Neuronal stem cell (in vitro differentiated cells): ENCODE results near the gene MYD88.

ENCODE experiments used
- DNase-seq: peaks from one replicate; pipeline ENCODE4 v3.0.0-alpha.2; 2013; ENCODE audit warnings: low spot score
- H2AFZ ChIP-seq: one replicate; pipeline ENCODE4 v1.6.1; 2013; ENCODE audit warnings: mild to moderate bottlenecking, low read length, inconsistent platforms
- H2AK5ac ChIP-seq: 2 replicates; pipeline ENCODE4 v1.6.1; 2013; ENCODE audit warnings: low read depth, mild to moderate bottlenecking, inconsistent platforms, low read length, moderate library complexity, mixed read lengths
- H2BK120ac ChIP-seq: 2 replicates; pipeline ENCODE4 v1.6.1; 2013; ENCODE audit warnings: low read depth, mild to moderate bottlenecking, inconsistent platforms, low read length, moderate library complexity, mixed read lengths
- H2BK12ac ChIP-seq: one replicate; pipeline ENCODE4 v1.6.1; 2013; ENCODE audit warnings: low read length, inconsistent platforms
- H2BK15ac ChIP-seq: 2 replicates; pipeline ENCODE4 v1.6.1; 2013; ENCODE audit warnings: mild to moderate bottlenecking, low read length, inconsistent platforms, mixed read lengths
- H2BK5ac ChIP-seq: one replicate; pipeline ENCODE4 v1.6.1; 2013; ENCODE audit warnings: inconsistent platforms, mild to moderate bottlenecking, low read length, moderate library complexity
- H3K14ac ChIP-seq: one replicate; pipeline ENCODE4 v1.6.1; 2013; ENCODE audit warnings: low read length, inconsistent platforms
- H3K18ac ChIP-seq: 2 replicates; pipeline ENCODE4 v1.6.1; 2013; ENCODE audit warnings: low read length, inconsistent platforms
- H3K23ac ChIP-seq: 2 replicates; pipeline ENCODE4 v1.6.1; 2013; ENCODE audit warnings: low read depth, mild to moderate bottlenecking, mixed read lengths, low read length, inconsistent platforms; ENCODE audit not compliant: poor library complexity
- H3K27ac ChIP-seq: replicated peaks from 3 replicates; pipeline ENCODE4 v1.5.1; 2013; ENCODE audit warnings: low read length, inconsistent platforms
- H3K27me3 ChIP-seq, 3 experiments: 2 replicates each; pipeline ENCODE4 v1.6.1; 2013; ENCODE audit warnings: low read length in 3 of 3, mild to moderate bottlenecking in 2 of 3, inconsistent platforms in 1 of 3, low read depth in 1 of 3, mixed read lengths in 1 of 3, moderate library complexity in 1 of 3; ENCODE audit not compliant: control insufficient read depth in 3 of 3, insufficient read depth in 3 of 3
- H3K36me3 ChIP-seq, 2 donors: replicated peaks in 1 of 2; 2 replicates each; pipeline ENCODE4 v1.6.1; 2013; ENCODE audit warnings: low read length in 2 of 2; ENCODE audit not compliant: control insufficient read depth in 2 of 2, insufficient read depth in 2 of 2
- H3K4ac ChIP-seq: 2 replicates; pipeline ENCODE4 v1.6.1; 2013; ENCODE audit warnings: inconsistent platforms, mild to moderate bottlenecking, low read length, moderate library complexity
- H3K4me1 ChIP-seq, 2 donors: 1 replicate in 1 of 2; 2 replicates in 1 of 2; pipeline ENCODE4 v1.6.1; 2013; ENCODE audit warnings: low read length in 2 of 2, low read depth in 1 of 2; ENCODE audit not compliant: control insufficient read depth in 2 of 2, insufficient read depth in 1 of 2
- H3K4me2 ChIP-seq: one replicate; pipeline ENCODE4 v1.6.1; 2013; ENCODE audit warnings: mild to moderate bottlenecking, low read length, inconsistent platforms; ENCODE audit not compliant: insufficient read depth, poor library complexity, severe bottlenecking
- H3K4me3 ChIP-seq, 2 donors: 2 replicates each; pipeline ENCODE4 v1.5.1; 2013; ENCODE audit warnings: low read length in 2 of 2, mild to moderate bottlenecking in 2 of 2, inconsistent platforms in 1 of 2, moderate library complexity in 1 of 2
- H3K79me1 ChIP-seq: one replicate; pipeline ENCODE4 v1.6.1; 2013; ENCODE audit warnings: low read depth, mild to moderate bottlenecking, inconsistent platforms, low read length, moderate library complexity
- H3K9ac ChIP-seq: one replicate; pipeline ENCODE4 v1.6.1; 2013; ENCODE audit warnings: mild to moderate bottlenecking, low read depth, low read length, inconsistent platforms; ENCODE audit not compliant: poor library complexity
- H3K9me3 ChIP-seq, 2 donors: replicated peaks in 1 of 2; 2 replicates each; pipeline versions ENCODE3 to v1.6.1; 2013; ENCODE audit warnings: low read length in 2 of 2, mild to moderate bottlenecking in 2 of 2, inconsistent platforms in 1 of 2, low read depth in 1 of 2, mixed read lengths in 1 of 2, moderate library complexity in 1 of 2; ENCODE audit not compliant: control insufficient read depth in 2 of 2, insufficient read depth in 1 of 2
- H4K8ac ChIP-seq: one replicate; pipeline ENCODE4 v1.6.1; 2013; ENCODE audit warnings: low read depth, mild to moderate bottlenecking, inconsistent platforms, low read length, moderate library complexity
- H4K91ac ChIP-seq: one replicate; pipeline ENCODE4 v1.6.1; 2013; ENCODE audit warnings: low read length, low read depth, mild to moderate bottlenecking, inconsistent platforms; ENCODE audit not compliant: poor library complexity
- WGBS, 2 donors: extraction: QIAGEN DNeasy Blood & Tissue Kit; methylation state at CpG; one replicate each; pipeline ENCODE4 v1.1.7; 2013; ENCODE audit warnings: missing lambda C conversion rate in 2 of 2, mixed read lengths in 1 of 2; ENCODE audit not compliant: insufficient read length in 2 of 2, insufficient replicate concordance in 1 of 2; ENCODE audit errors: extremely low coverage in 2 of 2; 5-methylcytosine and 5-hydroxymethylcytosine counted together

The MYD88 gene

DNA sequence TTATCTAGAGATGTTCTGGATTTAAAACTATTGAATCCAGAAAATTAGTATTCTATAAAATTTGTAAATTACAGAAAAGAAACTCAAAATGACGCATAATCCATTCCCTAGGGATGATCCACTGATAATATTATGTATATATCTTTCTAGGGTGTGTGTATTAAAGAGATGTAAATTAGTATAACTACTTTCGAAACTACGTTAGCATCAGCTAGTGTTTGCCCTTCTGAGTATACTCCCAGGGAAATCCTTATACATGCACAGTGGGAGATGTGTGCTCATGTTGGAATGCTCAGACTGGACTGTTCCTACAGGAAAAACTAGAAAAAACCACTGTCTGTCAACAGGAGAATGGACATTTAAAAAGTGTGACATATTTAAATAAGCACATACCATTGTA, 38.0 kb upstream of the MYD88 start:
- Histone ChIP-seq H2AFZ (no peak overlapping the region), H2BK5ac (peak overlapping the region; percentile 87), H3K18ac (no peak overlapping the region), H4K91ac (no peak overlapping the region), H2BK120ac (no peak overlapping the region), H3K9ac (no peak overlapping the region), H3K14ac (no peak overlapping the region), H3K4me1 (peaks cover 22 to 26% of the 10 kb centered on the region in 2 donors), H2AK5ac (no peak overlapping the region), H3K4me2 (no peak overlapping the region), H3K23ac (no peak overlapping the region), H2BK15ac (peak overlapping the region; percentile 72), H3K36me3 (no peaks in the 10 kb centered on the region), H2BK12ac (no peak overlapping the region), H3K79me1 (no peaks in the 10 kb centered on the region), H3K9me3 (no peaks in the 10 kb centered on the region), H3K4ac (no peak overlapping the region), H4K8ac (no peak overlapping the region), H3K4me3 (no peak overlapping the region), H3K27ac (no peak overlapping the region), H3K27me3 (no peaks in the 10 kb centered on the region)
- no CpG with 5 or more reads among the region's 3 CpGs for WGBS, 2 donors
- no peak for DNase-seq

DNA sequence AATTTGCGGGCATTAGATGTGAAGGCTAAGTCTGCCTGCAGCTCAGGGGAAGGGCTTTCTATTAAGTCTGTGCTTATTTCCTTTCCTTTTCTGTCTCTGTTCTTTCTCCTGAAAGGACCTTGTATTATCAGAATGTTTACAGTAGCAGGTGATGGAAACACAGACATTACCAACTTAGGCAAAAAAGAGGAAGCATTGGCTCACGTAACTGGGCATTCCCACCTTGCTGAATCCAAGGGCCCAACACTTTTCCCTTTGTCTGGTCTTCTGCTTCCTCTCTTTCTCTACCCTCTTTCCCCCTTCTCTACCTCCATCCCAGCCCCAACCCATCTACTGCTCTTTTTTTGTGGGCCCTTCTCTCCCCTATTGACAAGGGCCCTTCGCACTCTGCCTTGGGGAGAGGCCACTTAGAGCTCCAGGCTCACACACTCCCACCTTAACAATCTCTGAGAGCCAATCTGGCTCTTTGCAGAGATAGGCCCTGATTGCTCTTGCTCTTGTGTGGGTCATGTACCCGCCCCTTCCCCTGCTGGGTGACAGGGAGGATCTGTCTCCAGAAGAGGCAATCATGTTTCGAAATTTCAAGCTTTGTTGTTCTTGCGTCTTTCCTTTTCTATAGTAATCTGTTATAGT, 36.5 kb upstream of the MYD88 start:
- Histone ChIP-seq H3K9ac (no peak overlapping the region), H3K27me3 (no peaks in the 10 kb centered on the region), H3K36me3 (no peaks in the 10 kb centered on the region), H2AFZ (peak overlapping the region; percentile 75), H3K79me1 (no peaks in the 10 kb centered on the region), H2BK120ac (no peak overlapping the region), H2BK12ac (no peak overlapping the region), H2BK15ac (no peak overlapping the region), H2AK5ac (no peak overlapping the region), H3K4me3 (no peak overlapping the region), H3K9me3 (peaks cover 0 to 2% of the 10 kb centered on the region in 2 donors), H2BK5ac (no peak overlapping the region), H3K4me1 (peaks cover 22 to 23% of the 10 kb centered on the region in 2 donors), H3K18ac (no peak overlapping the region), H3K14ac (no peak overlapping the region), H4K8ac (no peak overlapping the region), H4K91ac (no peak overlapping the region), H3K4me2 (no peak overlapping the region), H3K4ac (no peak overlapping the region), H3K23ac (no peak overlapping the region), H3K27ac (peak overlapping the region; percentile 10)
- WGBS, 2 donors, result no CpG with 5 or more reads among the region's 6 CpGs
- DNase-seq, result no peak

DNA sequence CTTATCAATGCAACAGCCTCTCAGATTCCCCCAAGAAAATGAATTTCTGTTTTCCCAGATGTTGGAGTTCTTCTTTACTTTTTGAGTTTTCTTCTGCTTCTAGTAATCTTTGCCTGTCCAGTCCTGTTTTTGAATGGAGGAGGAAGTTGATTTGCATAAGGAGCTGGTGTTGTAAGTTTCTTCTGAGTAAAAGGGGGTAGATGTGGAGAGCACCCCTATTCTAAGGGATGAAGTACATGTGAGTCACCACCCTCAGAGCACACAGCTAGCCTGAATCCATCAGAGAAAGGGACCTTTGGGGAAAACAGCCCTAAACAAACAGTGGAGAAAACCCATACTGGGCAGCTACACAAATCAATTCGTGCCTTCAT, 36.0 kb upstream of the MYD88 start:
- Histone ChIP-seq H2BK5ac (no peak overlapping the region), H3K79me1 (no peaks in the 10 kb centered on the region), H3K4me1 (peaks cover 22 to 23% of the 10 kb centered on the region in 2 donors), H3K36me3 (no peaks in the 10 kb centered on the region), H2AFZ (peak overlapping the region; percentile 75), H3K4ac (no peak overlapping the region), H3K4me3 (no peak overlapping the region), H4K8ac (no peak overlapping the region), H2BK15ac (no peak overlapping the region), H3K27ac (no peak overlapping the region), H4K91ac (no peak overlapping the region), H2AK5ac (no peak overlapping the region), H3K27me3 (no peaks in the 10 kb centered on the region), H2BK12ac (no peak overlapping the region), H3K14ac (no peak overlapping the region), H2BK120ac (no peak overlapping the region), H3K23ac (no peak overlapping the region), H3K4me2 (no peak overlapping the region), H3K9ac (no peak overlapping the region), H3K18ac (no peak overlapping the region), H3K9me3 (peaks cover 0 to 2% of the 10 kb centered on the region in 2 donors)
- WGBS, 2 donors, result no CpG with 5 or more reads among the region's 1 CpG
- no peak for DNase-seq

- peaks cover 1 to 2% of the 10 kb centered on the region in 2 donors for H3K9me3 ChIP-seq
- no peak overlapping the region for H3K9ac ChIP-seq
- DNase-seq, result no peak
- peaks cover 0 to 8% of the 10 kb centered on the region in 2 donors for H3K36me3 ChIP-seq
- no peak overlapping the region for H2AFZ ChIP-seq
- H3K4ac ChIP-seq, result no peak overlapping the region
- no peak overlapping the region for H3K4me3 ChIP-seq
- WGBS, 2 donors, result no CpG with 5 or more reads among the region's 1 CpG
- H3K23ac ChIP-seq, result no peak overlapping the region
- H3K18ac ChIP-seq, result no peak overlapping the region
- H2BK12ac ChIP-seq, result no peak overlapping the region
- no peak overlapping the region for H3K4me2 ChIP-seq
- H4K91ac ChIP-seq, result no peak overlapping the region
- no peaks in the 10 kb centered on the region for H3K27me3 ChIP-seq
- no peak overlapping the region for H3K27ac ChIP-seq
- peaks cover 6% of the 10 kb centered on the region for H3K79me1 ChIP-seq
- no peak overlapping the region for H4K8ac ChIP-seq
- peaks cover 5 to 11% of the 10 kb centered on the region in 2 donors for H3K4me1 ChIP-seq
- H2BK120ac ChIP-seq, result no peak overlapping the region
- no peak overlapping the region for H2AK5ac ChIP-seq
- H2BK5ac ChIP-seq, result no peak overlapping the region
- no peak overlapping the region for H3K14ac ChIP-seq
- no peak overlapping the region for H2BK15ac ChIP-seq
Observed at GRCh38 chr3:38105525-38105924, 32.9 kb upstream of the MYD88 start.
